ENCODE data around the gene RPS6KA4. TPM values are rescaled to one million over a fixed set of nuclear protein-coding genes. Genes with fewer than 3 reads are reported as not detected.

The RPS6KA4 gene
- total and polyA plus RNA-seq, 2 of the 13 experiments (the other 11 are each of a cell fraction or from before 2014, with no cell fraction given) = 8.9 to 14.2 TPM

GRCh38 chr11:64360448-64360921, 1.5 kb downstream of the RPS6KA4 start:
- Histone ChIP-seq H3K9me3 (ENCODE audit: low read length) (no peaks in the 10 kb centered on the region), H3K9ac (ENCODE audit: insufficient read depth, low read depth, low read length) (no peak overlapping the region), H3K27me3 (ENCODE audit: control insufficient read depth in 1 of 2, insufficient read depth in 2 of 2, low read length in 2 of 2) (no peaks in the 10 kb centered on the region; a peak in 1 of 5 replicates), H4K20me1 (ENCODE audit: insufficient read depth, low read length) (no peaks in the 10 kb centered on the region), H3K36me3 (replicated peaks in 1 of 2; ENCODE audit: control insufficient read depth in 1 of 2, insufficient read depth in 2 of 2, low read length in 2 of 2) (peaks cover 7 to 24% of the 10 kb centered on the region in 2 experiments; a peak in 4 of 5 replicates), H3K4me3 (replicated peaks in 1 of 3; ENCODE audit: insufficient read depth in 1 of 3, low read depth in 2 of 3, low read length in 3 of 3) (no peak overlapping the region; a peak in 1 of 6 replicates), H3K79me2 (ENCODE audit: insufficient read depth, low read length) (no peaks in the 10 kb centered on the region), H3K27ac (ENCODE audit: extremely low read length, insufficient read depth, low read length) (no peak overlapping the region), H3K4me2 (ENCODE audit: low read depth, low read length) (no peak overlapping the region), H2AFZ (ENCODE audit: low read length) (no peak overlapping the region), H3K4me1 (ENCODE audit: insufficient read depth, low read length) (peaks cover 41% of the 10 kb centered on the region)
- TF ChIP-seq GTF2F1 (IDR thresholded peaks at IDR 0.05; ENCODE audit: low read length) (no peak), RFX1 (IDR thresholded peaks at IDR 0.05) (peak; percentile 23; the same call in 1 of the 2 replicates), ZNF225 (CRISPR knock-in tag; IDR thresholded peaks at IDR 0.05) (no peak)
- BruUV-seq (replicated peaks) = no TSS peak
- in situ Hi-C loops (cut with HindIII; ENCODE audit: extremely low pct_ligation_motif_present, low pct_unique_long_range_greater_than_20kb) (no loop called here), intact Hi-C loops (cut with micrococcal nuclease; ENCODE audit: unreplicated experiment) (no loop called here)
- no peak for DNase-seq (ENCODE audit: low spot score)
- 97% methylated on average over 7 of the region's 13 CpGs for WGBS (ENCODE audit: low lambda C conversion rate)
- ChIA-PET POLR2A (interaction anchor here (1.3 kb wide), 1 partner anchor 12 kb away, joined by 3 read pairs; no protein-coding TSS in a partner anchor), CTCF (ENCODE audit: low intra/inter-chr PET ratio, low total read pairs) (no interaction called here)
- no peak for FAIRE-seq
- no peak for ATAC-seq

- Histone ChIP-seq H3K9me3 (ENCODE audit: low read length) (no peaks in the 10 kb centered on the region), H3K36me3 (replicated peaks in 1 of 2; ENCODE audit: control insufficient read depth in 1 of 2, insufficient read depth in 2 of 2, low read length in 2 of 2) (peaks cover 7 to 29% of the 10 kb centered on the region in 2 experiments), H3K4me1 (ENCODE audit: insufficient read depth, low read length) (peaks cover 30% of the 10 kb centered on the region), H3K4me3 (replicated peaks in 1 of 3; ENCODE audit: insufficient read depth in 1 of 3, low read depth in 2 of 3, low read length in 3 of 3) (no peak overlapping the region), H3K9ac (ENCODE audit: insufficient read depth, low read depth, low read length) (no peak overlapping the region), H3K4me2 (ENCODE audit: low read depth, low read length) (no peak overlapping the region), H4K20me1 (ENCODE audit: insufficient read depth, low read length) (no peaks in the 10 kb centered on the region), H3K79me2 (ENCODE audit: insufficient read depth, low read length) (no peaks in the 10 kb centered on the region), H3K27ac (ENCODE audit: extremely low read length, insufficient read depth, low read length) (no peak overlapping the region), H3K27me3 (ENCODE audit: control insufficient read depth in 1 of 2, insufficient read depth in 2 of 2, low read length in 2 of 2) (no peaks in the 10 kb centered on the region; a peak in 1 of 5 replicates), H2AFZ (ENCODE audit: low read length) (no peak overlapping the region)
- BruUV-seq (replicated peaks) = no TSS peak
- POLR2A ChIA-PET = no interaction called here
- FAIRE-seq (no peak), ATAC-seq (no peak), DNase-seq (ENCODE audit: low spot score) (no peak)
- 96% methylated on average over 5 of the region's 18 CpGs for WGBS (ENCODE audit: low lambda C conversion rate)
- intact Hi-C loops (cut with micrococcal nuclease; ENCODE audit: unreplicated experiment) = no loop called here
- in situ Hi-C loops (cut with HindIII; ENCODE audit: extremely low pct_ligation_motif_present, low pct_unique_long_range_greater_than_20kb) = no loop called here
- CTCF ChIA-PET (ENCODE audit: low intra/inter-chr PET ratio, low total read pairs) = no interaction called here
- TF ChIP-seq ZNF234 (CRISPR knock-in tag; conservative IDR thresholded peaks at IDR 0.05) = no peak
- TF ChIP-seq SMAD3 (CRISPR knock-in tag; IDR thresholded peaks at IDR 0.05) = no peak
- TF ChIP-seq ZBTB21 (CRISPR knock-in tag; IDR thresholded peaks at IDR 0.05) = no peak
- no peak for TF ChIP-seq ZUFSP (CRISPR knock-in tag; IDR thresholded peaks at IDR 0.05; ENCODE audit: borderline replicate concordance)
- no peak for TF ChIP-seq TEF (CRISPR knock-in tag; IDR thresholded peaks at IDR 0.05)
- TF ChIP-seq DPF2 (CRISPR knock-in tag; IDR thresholded peaks at IDR 0.05; ENCODE audit: borderline replicate concordance, low read depth) = no peak
- TF ChIP-seq ZNF574 (CRISPR knock-in tag; IDR thresholded peaks at IDR 0.05) = no peak
- no peak for TF ChIP-seq ZSCAN5A (CRISPR knock-in tag; IDR thresholded peaks at IDR 0.05; ENCODE audit: borderline replicate concordance)
- TF ChIP-seq ZNF24 (IDR thresholded peaks at IDR 0.05) = no peak
Observed at GRCh38 chr11:64361659-64362058, 2.7 kb downstream of the RPS6KA4 start.
